Kidney capillary endothelial cell (primary cell): ENCODE measurements around the gene FKBP8.

Experiments used
- DNase-seq: peaks from one replicate; pipeline ENCODE4 v3.0.0-alpha.2; 2018; ENCODE audit warnings: low spot score

Gene FKBP8

GRCh38 chr19:18502246-18502637, 41.1 kb downstream of the FKBP8 start:
- DNase-seq: no peak

DNA sequence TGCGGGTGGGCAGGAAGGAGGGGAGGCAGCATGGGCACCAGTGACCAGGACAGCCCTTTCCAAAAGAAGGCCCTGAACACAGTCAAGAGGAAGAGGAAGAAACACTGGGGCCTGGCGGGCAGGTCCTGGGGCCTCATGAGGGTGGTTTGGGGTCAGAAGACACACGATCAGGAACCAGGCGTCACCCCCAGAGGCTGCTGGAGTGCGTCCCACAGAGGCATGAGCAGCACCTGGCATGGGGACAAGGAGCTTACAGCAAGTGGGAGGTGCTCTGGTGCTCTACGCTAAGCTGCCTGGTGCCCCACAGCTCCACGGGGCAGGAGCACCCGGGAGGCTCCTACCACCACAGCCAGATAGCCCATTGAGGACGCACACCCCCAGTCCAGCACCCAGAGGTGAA, 41.5 kb downstream of the FKBP8 start:
- DNase-seq: no peak

- no peak for DNase-seq
Observed at GRCh38 chr19:18501351-18501750, 42.0 kb downstream of the FKBP8 start.

DNA sequence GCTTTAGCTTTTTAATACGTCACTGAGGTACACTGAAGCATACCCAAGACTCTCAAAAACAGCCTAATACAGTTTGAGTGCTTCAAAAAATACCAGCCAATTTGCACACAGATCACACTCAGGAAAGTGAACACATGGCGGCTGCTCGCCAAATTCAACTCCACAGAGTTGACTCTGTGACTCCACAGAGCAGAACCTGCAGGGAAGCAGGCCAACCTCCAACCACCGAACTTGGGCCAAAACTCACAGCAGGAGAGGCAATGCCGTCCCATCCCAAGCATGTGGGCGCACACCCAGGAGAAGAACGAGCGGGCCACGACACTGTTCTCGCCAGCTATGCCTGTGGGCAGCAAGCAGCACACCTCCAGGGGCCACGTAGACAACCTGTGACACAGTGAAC, 42.6 kb downstream of the FKBP8 start:
- no peak for DNase-seq

- no peak for DNase-seq
Observed at GRCh38 chr19:18500376-18500775, 43.0 kb downstream of the FKBP8 start.

DNA sequence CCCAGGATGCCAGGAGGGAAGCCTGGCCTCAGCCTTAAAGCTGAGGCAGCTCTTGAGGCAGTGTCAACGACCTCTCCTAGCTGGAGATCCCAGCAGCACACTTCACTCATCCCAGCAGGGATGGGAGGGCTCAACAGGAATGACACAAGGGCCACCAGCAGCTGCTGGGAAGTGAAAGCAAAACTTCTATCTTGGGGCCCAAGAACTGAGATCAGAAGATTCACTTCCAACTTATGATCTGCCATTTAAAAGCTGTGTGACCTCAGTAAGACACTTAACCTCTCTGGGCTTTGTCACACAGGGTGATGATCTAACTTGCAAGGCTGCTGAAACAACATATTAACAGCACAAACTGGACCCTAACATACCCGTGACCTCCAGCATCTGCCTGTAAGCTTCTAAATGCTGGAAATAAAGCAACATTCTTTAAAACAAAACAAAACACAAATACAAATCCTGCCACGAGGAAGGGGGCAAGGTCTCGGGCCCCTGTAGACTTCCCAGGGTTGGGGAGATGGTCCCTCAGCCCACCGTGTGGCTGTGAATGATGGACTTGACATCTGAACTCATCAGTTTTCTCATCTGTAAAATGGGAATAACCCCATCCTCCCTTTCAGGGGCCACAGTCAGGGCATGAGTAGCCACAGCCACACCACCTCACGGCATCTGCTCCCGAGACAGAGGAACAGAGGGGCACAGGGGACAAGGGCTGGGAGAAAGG, 44.2 kb downstream of the FKBP8 start:
- DNase-seq: no peak

GRCh38 chr19:18496980-18497256, 46.5 kb downstream of the FKBP8 start:
- no peak for DNase-seq

GRCh38 chr19:18496167-18496979, 47.0 kb downstream of the FKBP8 start:
- no peak for DNase-seq

GRCh38 chr19:18495204-18495911, 48.0 kb downstream of the FKBP8 start:
- no peak for DNase-seq

DNA sequence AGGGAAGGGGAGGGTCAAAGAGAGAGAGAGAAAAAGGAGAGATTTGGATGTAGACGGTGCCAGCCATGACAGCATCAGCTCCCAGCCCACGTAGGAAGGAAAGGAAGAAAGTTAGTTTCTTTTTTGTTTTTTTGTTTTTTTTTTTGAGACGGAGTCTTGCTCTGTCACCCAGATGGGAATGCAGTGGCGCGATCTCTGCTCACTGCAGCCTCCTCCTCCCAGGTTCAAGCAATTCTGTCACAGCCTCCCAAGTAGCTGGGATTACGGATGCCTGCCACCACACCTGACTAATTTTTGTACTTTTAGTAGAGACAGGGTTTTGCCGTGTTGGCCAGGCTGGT, 49.1 kb downstream of the FKBP8 start:
- DNase-seq: no peak

GRCh38 chr19:18493440-18494266, 49.7 kb downstream of the FKBP8 start:
- DNase-seq: no peak

DNA sequence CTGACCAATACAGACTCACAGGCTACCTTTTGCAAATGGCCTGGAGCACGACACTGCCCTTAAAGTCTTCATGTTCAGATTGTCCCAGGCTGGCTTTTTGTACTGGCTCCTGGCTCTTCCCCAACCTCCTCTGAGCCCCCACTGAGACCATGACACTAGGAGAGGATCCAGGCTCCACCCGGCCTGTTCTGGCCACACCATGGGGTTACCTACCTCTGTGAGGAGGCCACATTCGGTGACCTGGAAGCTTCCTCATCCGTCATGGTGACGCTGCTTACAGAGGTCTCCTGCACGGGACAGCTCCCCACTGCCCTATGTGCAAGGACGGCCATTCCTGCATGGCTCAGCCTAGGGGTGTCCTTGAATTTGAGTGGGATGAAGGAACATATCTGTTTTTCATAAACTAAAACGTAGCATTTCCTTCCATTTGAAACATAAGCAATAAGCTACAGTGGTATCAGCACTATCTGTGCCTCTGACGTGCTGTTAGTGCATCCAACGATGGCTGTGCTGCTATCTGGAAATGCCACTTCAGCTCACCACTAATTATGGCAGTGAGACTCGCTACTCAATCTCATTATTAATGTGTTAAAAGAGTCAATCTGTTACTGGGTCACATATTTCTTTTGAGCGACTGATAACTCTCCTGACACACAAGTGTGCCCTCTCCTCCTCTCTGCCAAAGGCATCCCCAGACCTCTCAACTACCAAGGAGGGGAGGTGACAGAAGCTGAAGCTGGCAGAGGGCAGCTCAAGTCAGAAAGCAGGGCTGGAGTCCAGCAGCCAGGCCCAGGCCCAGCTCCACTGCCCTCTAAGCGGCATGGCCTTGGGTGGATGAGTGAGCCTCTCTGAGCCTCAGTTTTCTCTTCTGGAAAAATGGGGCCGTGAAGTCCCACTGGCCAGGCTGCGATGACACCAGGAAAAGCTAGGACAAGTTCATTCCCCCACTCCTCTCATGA, 51.1 kb downstream of the FKBP8 start:
- DNase-seq: no peak

- DNase-seq: no peak
Observed at GRCh38 chr19:18490728-18491127, 52.6 kb downstream of the FKBP8 start.

DNA sequence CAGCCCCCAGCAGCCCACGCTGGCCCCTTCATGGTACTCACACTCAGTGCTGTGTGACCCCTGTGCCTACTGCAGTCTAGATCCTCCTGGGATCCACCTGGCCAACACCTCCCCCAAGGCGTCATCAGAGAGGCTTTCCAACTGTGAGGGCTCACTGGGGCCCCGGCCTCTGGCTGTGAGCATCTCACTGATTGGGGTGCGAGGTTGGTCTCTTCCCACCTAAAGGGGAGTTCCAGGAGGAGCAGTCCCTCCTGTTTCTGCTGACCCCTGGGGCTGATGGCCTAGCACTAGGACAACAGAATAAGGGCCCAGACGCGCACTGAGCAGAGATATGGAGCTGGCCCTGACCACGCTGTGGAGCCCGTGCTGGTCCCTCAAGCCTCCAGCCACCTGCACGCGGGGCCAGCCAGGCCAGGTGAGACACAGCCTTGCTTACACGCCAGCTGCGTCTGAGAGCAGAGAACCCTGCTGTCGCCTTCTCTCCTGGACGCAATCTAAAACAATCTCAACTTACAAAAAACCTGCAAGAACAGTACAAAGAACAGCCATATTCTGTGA, 53.7 kb downstream of the FKBP8 start:
- no peak for DNase-seq

- no peak for DNase-seq
Observed at GRCh38 chr19:18488838-18489626, 54.3 kb downstream of the FKBP8 start.

DNA sequence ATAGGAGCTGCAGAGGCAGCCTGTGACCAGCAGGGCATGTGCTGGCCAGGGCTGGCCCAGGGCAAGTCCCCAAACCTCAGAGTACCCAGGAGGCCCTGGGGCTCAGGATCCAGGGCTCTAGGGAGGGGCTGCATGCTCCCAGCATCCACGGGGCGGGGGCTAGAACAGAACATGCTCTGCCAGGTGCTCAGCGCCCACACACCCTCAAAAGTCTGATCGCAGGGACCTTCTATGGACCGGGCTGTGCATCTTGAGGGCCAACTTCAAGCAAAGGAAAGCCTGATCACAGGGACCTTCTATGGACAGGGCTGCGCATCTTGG, 55.0 kb downstream of the FKBP8 start:
- no peak for DNase-seq

- no peak for DNase-seq
Observed at GRCh38 chr19:18487576-18488402, 55.6 kb downstream of the FKBP8 start.

DNA sequence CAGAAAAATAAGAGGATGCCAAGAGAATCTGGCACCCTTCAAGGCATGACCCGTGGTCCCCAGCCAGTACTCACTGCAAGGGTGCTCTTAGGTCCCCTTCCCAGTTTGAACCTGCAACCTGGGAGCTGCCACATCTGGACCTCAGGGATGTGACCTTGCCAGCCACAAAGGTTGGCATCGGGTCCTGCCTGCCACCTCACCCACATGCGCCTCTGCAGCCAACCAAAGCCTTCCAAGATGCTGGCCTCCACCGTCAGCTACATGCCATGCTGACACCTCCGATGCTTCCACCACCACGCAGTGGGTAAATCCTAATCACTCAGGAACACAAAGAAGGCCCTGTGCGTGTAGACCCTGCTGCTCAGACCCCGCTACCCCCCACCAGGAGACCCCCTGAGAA, 56.6 kb downstream of the FKBP8 start:
- no peak for DNase-seq

- no peak for DNase-seq
Observed at GRCh38 chr19:18484992-18485391, 58.4 kb downstream of the FKBP8 start.
